Stimulated activated CD8-positive, alpha-beta memory T cell treated with anti-CD3 and anti-CD28 coated beads, Interleukin-2, amount 100 ng/mL, for 48 hours (primary cell): ENCODE data around the gene SOX14.

Experiments used
- DNase-seq, 2 donors: peaks; one replicate each; pipeline ENCODE4 v3.0.0-alpha.2; 2020; ENCODE audit warnings: low read depth in 2 of 2

The SOX14 gene

GRCh38 chr3:137764001-137764433 is at the start of gene SOX14:
Gene SOX14, plus strand, starts transcription at chr3:137764315. Its CDS starts 470 bp downstream, at chr3:137764785.
- DNase-seq, result no peak

- DNase-seq, result no peak
Observed at GRCh38 chr3:137714551-137714950, 49.6 kb upstream of the SOX14 start.

- no peak for DNase-seq
Observed at GRCh38 chr3:137724240-137724639, 39.9 kb upstream of the SOX14 start.

- no peak for DNase-seq
Observed at GRCh38 chr3:137737208-137737607, 26.9 kb upstream of the SOX14 start.

- DNase-seq, result no peak
Observed at GRCh38 chr3:137738710-137739109, 25.4 kb upstream of the SOX14 start.

- no peak for DNase-seq
Observed at GRCh38 chr3:137743608-137744007, 20.5 kb upstream of the SOX14 start.

- DNase-seq, result no peak
Observed at GRCh38 chr3:137746808-137747207, 17.3 kb upstream of the SOX14 start.

- no peak for DNase-seq
Observed at GRCh38 chr3:137759505-137759904, 4.6 kb upstream of the SOX14 start.

- DNase-seq, result no peak
Observed at GRCh38 chr3:137760341-137761098, 3.6 kb upstream of the SOX14 start.

GRCh38 chr3:137761099-137761562 is 3.0 kb upstream of the SOX14 start:
- no peak for DNase-seq

GRCh38 chr3:137761563-137762503 is 2.3 kb upstream of the SOX14 start:
- no peak for DNase-seq

GRCh38 chr3:137762674-137763593 is 1.2 kb upstream of the SOX14 start:
- no peak for DNase-seq

- no peak for DNase-seq
Observed at GRCh38 chr3:137763594-137763938, 549 bp upstream of the SOX14 start.

GRCh38 chr3:137764563-137765309 is 621 bp downstream of the SOX14 start:
- DNase-seq, result no peak

GRCh38 chr3:137765310-137766033 is 1.4 kb downstream of the SOX14 start:
- no peak for DNase-seq

GRCh38 chr3:137766041-137766875 is 2.1 kb downstream of the SOX14 start:
- DNase-seq, result no peak

GRCh38 chr3:137766876-137767537 is 2.9 kb downstream of the SOX14 start:
- no peak for DNase-seq

- DNase-seq, result no peak
Observed at GRCh38 chr3:137767538-137768360, 3.6 kb downstream of the SOX14 start.
